ENCODE data around the gene CFAP46.

- TF ChIP-seq, protein P1, sequence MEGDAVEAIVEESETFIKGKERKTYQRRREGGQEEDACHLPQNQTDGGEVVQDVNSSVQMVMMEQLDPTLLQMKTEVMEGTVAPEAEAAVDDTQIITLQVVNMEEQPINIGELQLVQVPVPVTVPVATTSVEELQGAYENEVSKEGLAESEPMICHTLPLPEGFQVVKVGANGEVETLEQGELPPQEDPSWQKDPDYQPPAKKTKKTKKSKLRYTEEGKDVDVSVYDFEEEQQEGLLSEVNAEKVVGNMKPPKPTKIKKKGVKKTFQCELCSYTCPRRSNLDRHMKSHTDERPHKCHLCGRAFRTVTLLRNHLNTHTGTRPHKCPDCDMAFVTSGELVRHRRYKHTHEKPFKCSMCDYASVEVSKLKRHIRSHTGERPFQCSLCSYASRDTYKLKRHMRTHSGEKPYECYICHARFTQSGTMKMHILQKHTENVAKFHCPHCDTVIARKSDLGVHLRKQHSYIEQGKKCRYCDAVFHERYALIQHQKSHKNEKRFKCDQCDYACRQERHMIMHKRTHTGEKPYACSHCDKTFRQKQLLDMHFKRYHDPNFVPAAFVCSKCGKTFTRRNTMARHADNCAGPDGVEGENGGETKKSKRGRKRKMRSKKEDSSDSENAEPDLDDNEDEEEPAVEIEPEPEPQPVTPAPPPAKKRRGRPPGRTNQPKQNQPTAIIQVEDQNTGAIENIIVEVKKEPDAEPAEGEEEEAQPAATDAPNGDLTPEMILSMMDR (conservative IDR thresholded peaks at IDR 0.05; ENCODE audit: low read length): no peak
- TF ChIP-seq EZH2phosphoT487 (IDR thresholded peaks at IDR 0.05; ENCODE audit: borderline replicate concordance): no peak
Observed at GRCh38 chr10:132986576-132986975, 44.2 kb upstream of the CFAP46 start.
